HG02610 (cell line): Measurements from ENCODE around the gene ZNF462.
"Not testable (repeated sequence)": the region's sequence is repeated elsewhere in the genome, so short reads cannot be mapped to it uniquely, and the experiment has no call there.

Experiments
- ATAC-seq: cut with Tn5 transposase; IDR thresholded peaks from one replicate; pipeline ENCODE4 v1.9.1; 2021; ENCODE audit warnings: mild to moderate bottlenecking, moderate library complexity; ENCODE audit not compliant: unreplicated experiment

The ZNF462 gene

GRCh38 chr9:106885451-106885850 is 22.5 kb downstream of the ZNF462 start:
- no peak for ATAC-seq

- no peak for ATAC-seq
These were observed 23.4 kb downstream of the ZNF462 start for GRCh38 chr9:106886111-106887046.

- no peak for ATAC-seq
These were observed 24.1 kb downstream of the ZNF462 start for GRCh38 chr9:106887066-106887465.

GRCh38 chr9:106889061-106889590 is 26.2 kb downstream of the ZNF462 start:
- no peak for ATAC-seq

- no peak for ATAC-seq
These were observed 27.6 kb downstream of the ZNF462 start for GRCh38 chr9:106890608-106891007.

- no peak for ATAC-seq
These were observed 28.3 kb downstream of the ZNF462 start for GRCh38 chr9:106891286-106891685.

GRCh38 chr9:106892632-106893031 is 29.7 kb downstream of the ZNF462 start:
- no peak for ATAC-seq

- no peak for ATAC-seq
These were observed 30.1 kb downstream of the ZNF462 start for GRCh38 chr9:106893088-106893487.

- ATAC-seq, result no peak
These were observed 33.7 kb downstream of the ZNF462 start for GRCh38 chr9:106896695-106897094.

- ATAC-seq, result no peak
These were observed 34.3 kb downstream of the ZNF462 start for GRCh38 chr9:106897236-106897635.

- no peak for ATAC-seq
These were observed 34.8 kb downstream of the ZNF462 start for GRCh38 chr9:106897751-106898150.

GRCh38 chr9:106900523-106900922 is 37.6 kb downstream of the ZNF462 start:
- not testable (repeated sequence) for ATAC-seq

GRCh38 chr9:106906129-106906528 is 43.2 kb downstream of the ZNF462 start:
- ATAC-seq, result no peak

GRCh38 chr9:106911951-106912350 is 49.0 kb downstream of the ZNF462 start:
- ATAC-seq, result no peak

- no peak for ATAC-seq
These were observed 50.3 kb downstream of the ZNF462 start for GRCh38 chr9:106913276-106913675.

GRCh38 chr9:106915851-106916250 is 52.9 kb downstream of the ZNF462 start:
- no peak for ATAC-seq

- no peak for ATAC-seq
These were observed 53.7 kb downstream of the ZNF462 start for GRCh38 chr9:106916466-106917235.

GRCh38 chr9:106918825-106919509 is 56.0 kb downstream of the ZNF462 start:
- no peak for ATAC-seq

GRCh38 chr9:106920091-106920490 is 57.1 kb downstream of the ZNF462 start:
- ATAC-seq, result no peak

- ATAC-seq, result no peak
These were observed 57.8 kb downstream of the ZNF462 start for GRCh38 chr9:106920701-106921283.
